HEK293 (cell line): Measurements from ENCODE around the gene PLEKHG5.

Experiments used
- ZEB2 ChIP-seq: fragments of 450-650 bp; formaldehyde crosslinking; IDR thresholded peaks from 2 replicates; pipeline ENCODE4 v1.5.1; 2016; ENCODE audit warnings: missing biosample characterization, missing genetic modification characterization
- ZNF184 ChIP-seq: fragments of 450-650 bp; IDR thresholded peaks from 2 replicates; pipeline ENCODE4 v1.5.1; 2018; ENCODE audit warnings: missing biosample characterization, mild to moderate bottlenecking, missing genetic modification characterization
- ZNF19 ChIP-seq: fragments of 450-650 bp; formaldehyde crosslinking; IDR thresholded peaks from 2 replicates; pipeline ENCODE4; 2016; ENCODE audit warnings: missing biosample characterization, missing genetic modification characterization, low read depth
- ZNF2 ChIP-seq: fragments of 450-650 bp; formaldehyde crosslinking; IDR thresholded peaks from 2 replicates; pipeline ENCODE4 v1.5.1; 2016; ENCODE audit warnings: missing biosample characterization, missing genetic modification characterization
- ZNF248 ChIP-seq: fragments of 450-650 bp; formaldehyde crosslinking; IDR thresholded peaks from 2 replicates; pipeline ENCODE4 v1.5.1; 2017; ENCODE audit warnings: missing biosample characterization, missing genetic modification characterization
- TF ChIP-seq, protein P1 (sequence below): fragments of 450-650 bp; formaldehyde crosslinking; IDR thresholded peaks from 2 replicates; pipeline ENCODE4 v1.5.1; 2016; ENCODE audit warnings: missing biosample characterization, missing genetic modification characterization

DNA sequence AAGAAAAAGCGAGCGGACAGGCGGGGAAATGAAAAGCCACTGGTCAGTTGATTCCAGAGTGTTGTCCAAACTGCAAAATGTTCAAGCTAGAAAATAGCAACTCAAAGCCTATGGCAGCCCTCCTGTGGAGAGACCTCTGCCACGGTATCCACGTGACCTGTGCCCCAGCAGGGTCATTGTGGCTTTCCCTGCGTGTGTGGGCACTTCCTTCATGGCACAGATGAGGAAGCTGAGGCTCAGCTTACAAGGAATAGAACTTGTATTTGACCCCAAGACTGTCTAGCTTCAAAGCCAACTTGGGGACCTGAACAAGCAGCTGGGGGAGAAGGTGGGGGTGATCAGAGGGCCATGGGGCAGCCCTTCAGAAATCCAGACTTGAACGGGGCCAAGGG is 15.6 kb upstream of the PLEKHG5 start:
- TF ChIP-seq ZNF19 (tag by site-specific recombination) (no peak), ZEB2 (tag by site-specific recombination) (no peak), ZNF248 (tag by site-specific recombination) (no peak), ZNF2 (tag by site-specific recombination) (no peak), ZNF184 (tag by site-specific recombination) (no peak)
- TF ChIP-seq, protein P1, sequence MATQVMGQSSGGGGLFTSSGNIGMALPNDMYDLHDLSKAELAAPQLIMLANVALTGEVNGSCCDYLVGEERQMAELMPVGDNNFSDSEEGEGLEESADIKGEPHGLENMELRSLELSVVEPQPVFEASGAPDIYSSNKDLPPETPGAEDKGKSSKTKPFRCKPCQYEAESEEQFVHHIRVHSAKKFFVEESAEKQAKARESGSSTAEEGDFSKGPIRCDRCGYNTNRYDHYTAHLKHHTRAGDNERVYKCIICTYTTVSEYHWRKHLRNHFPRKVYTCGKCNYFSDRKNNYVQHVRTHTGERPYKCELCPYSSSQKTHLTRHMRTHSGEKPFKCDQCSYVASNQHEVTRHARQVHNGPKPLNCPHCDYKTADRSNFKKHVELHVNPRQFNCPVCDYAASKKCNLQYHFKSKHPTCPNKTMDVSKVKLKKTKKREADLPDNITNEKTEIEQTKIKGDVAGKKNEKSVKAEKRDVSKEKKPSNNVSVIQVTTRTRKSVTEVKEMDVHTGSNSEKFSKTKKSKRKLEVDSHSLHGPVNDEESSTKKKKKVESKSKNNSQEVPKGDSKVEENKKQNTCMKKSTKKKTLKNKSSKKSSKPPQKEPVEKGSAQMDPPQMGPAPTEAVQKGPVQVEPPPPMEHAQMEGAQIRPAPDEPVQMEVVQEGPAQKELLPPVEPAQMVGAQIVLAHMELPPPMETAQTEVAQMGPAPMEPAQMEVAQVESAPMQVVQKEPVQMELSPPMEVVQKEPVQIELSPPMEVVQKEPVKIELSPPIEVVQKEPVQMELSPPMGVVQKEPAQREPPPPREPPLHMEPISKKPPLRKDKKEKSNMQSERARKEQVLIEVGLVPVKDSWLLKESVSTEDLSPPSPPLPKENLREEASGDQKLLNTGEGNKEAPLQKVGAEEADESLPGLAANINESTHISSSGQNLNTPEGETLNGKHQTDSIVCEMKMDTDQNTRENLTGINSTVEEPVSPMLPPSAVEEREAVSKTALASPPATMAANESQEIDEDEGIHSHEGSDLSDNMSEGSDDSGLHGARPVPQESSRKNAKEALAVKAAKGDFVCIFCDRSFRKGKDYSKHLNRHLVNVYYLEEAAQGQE: no peak
